DMS 273 (cell line): ENCODE measurements around the gene NRARP.
A peak's percentile ranks its signal among the peaks of the same experiment; 100 is the strongest.

Experiments used
- DNase-seq: peaks from one replicate; lab custom pipeline; 2025; ENCODE audit not compliant: unreplicated experiment; lab: John Stamatoyannopoulos, UW

The NRARP gene

GRCh38 chr9:137311171-137311985, 9.3 kb upstream of the NRARP start:
- no peak for DNase-seq

GRCh38 chr9:137310189-137311052, 8.3 kb upstream of the NRARP start:
- DNase-seq: peak; percentile 74

GRCh38 chr9:137309368-137310188, 7.5 kb upstream of the NRARP start:
- no peak for DNase-seq

- peak; percentile 43 for DNase-seq
These were observed 6.1 kb upstream of the NRARP start for GRCh38 chr9:137308057-137308619.

GRCh38 chr9:137307255-137308056, 5.4 kb upstream of the NRARP start:
- no peak for DNase-seq

- no peak for DNase-seq
These were observed 4.8 kb upstream of the NRARP start for GRCh38 chr9:137306850-137307254.

- no peak for DNase-seq
These were observed 4.2 kb upstream of the NRARP start for GRCh38 chr9:137306066-137306849.

GRCh38 chr9:137305798-137306065, 3.7 kb upstream of the NRARP start:
- no peak for DNase-seq

GRCh38 chr9:137305060-137305797, 3.2 kb upstream of the NRARP start:
- DNase-seq: peak; percentile 91

GRCh38 chr9:137304383-137305059, 2.5 kb upstream of the NRARP start:
- peak; percentile 69 for DNase-seq

GRCh38 chr9:137303893-137304382, 1.9 kb upstream of the NRARP start:
- no peak for DNase-seq

- DNase-seq: peak; percentile 44
These were observed 1.3 kb upstream of the NRARP start for GRCh38 chr9:137303151-137303892.

GRCh38 chr9:137302449-137303150, 529 bp upstream of the NRARP start:
- no peak for DNase-seq

GRCh38 chr9:137301081-137301947, 757 bp downstream of the NRARP start:
- DNase-seq: peak; percentile 84

GRCh38 chr9:137300567-137301080, 1.4 kb downstream of the NRARP start:
- peak; percentile 74 for DNase-seq

GRCh38 chr9:137299938-137300337, 2.1 kb downstream of the NRARP start:
- DNase-seq: no peak
